ENCODE data around the gene GABRG3. TPM values are rescaled to one million over a fixed set of nuclear protein-coding genes. Genes with fewer than 3 reads are reported as not detected.

Gene GABRG3
- total and polyA plus RNA-seq, 2 experiments from 2014 or later = 0.10 to 1.4 TPM

GRCh38 chr15:27254055-27254454 is 283.1 kb downstream of the GABRG3 start (continued):
- no peak for TF ChIP-seq ZNF462 (CRISPR knock-in tag; IDR thresholded peaks at IDR 0.05)
- no peak for TF ChIP-seq EZH2 (IDR thresholded peaks at IDR 0.05; ENCODE audit: low read depth, unreplicated experiment)
- no peak for TF ChIP-seq ZNF331 (CRISPR knock-in tag; IDR thresholded peaks at IDR 0.05; ENCODE audit: low read depth)

GRCh38 chr15:27254801-27255200 is 283.8 kb downstream of the GABRG3 start:
- H3K36me3 ChIP-seq (ENCODE audit: insufficient read depth) = no peaks in the 10 kb centered on the region
- H3K27ac ChIP-seq (ENCODE audit: low read depth) = no peak overlapping the region
- no peaks in the 10 kb centered on the region for H3K27me3 ChIP-seq (ENCODE audit: insufficient read depth)
- H3K27me3 Mint-ChIP-seq (ENCODE audit: insufficient read depth, low read depth, poor library complexity) = no peaks in the 10 kb centered on the region
- ATAC-seq = no peak
- H3K27ac Mint-ChIP-seq = no peak overlapping the region
- no peak overlapping the region for H3K4me2 ChIP-seq
- no peaks in the 10 kb centered on the region for H3K36me3 Mint-ChIP-seq (ENCODE audit: low read depth)
- no peaks in the 10 kb centered on the region for H4K20me1 ChIP-seq (replicated peaks; ENCODE audit: insufficient read depth)
- no peaks in the 10 kb centered on the region for H3K9me3 Mint-ChIP-seq
- H3K4me3 Mint-ChIP-seq = no peak overlapping the region
- H3K4me3 ChIP-seq = no peak overlapping the region
- H2AFZ ChIP-seq = no peak overlapping the region
- peaks cover 5% of the 10 kb centered on the region; the same call in 1 of the 2 replicates for H3K9me2 ChIP-seq (ENCODE audit: insufficient read depth)
- H3K79me2 ChIP-seq (replicated peaks; ENCODE audit: insufficient read depth) = no peaks in the 10 kb centered on the region
- TF ChIP-seq POLR2AphosphoS5 (IDR thresholded peaks at IDR 0.05; ENCODE audit: low read depth) (no peak), EZH2phosphoT487 (IDR thresholded peaks at IDR 0.05; ENCODE audit: unreplicated experiment) (no peak), NANOG (IDR thresholded peaks at IDR 0.05; ENCODE audit: borderline replicate concordance) (no peak), JUNB (IDR thresholded peaks at IDR 0.05; ENCODE audit: unreplicated experiment) (no peak), CREB1 (CRISPR knock-in tag; IDR thresholded peaks at IDR 0.05; ENCODE audit: low read depth) (no peak), ZNF114 (CRISPR knock-in tag; IDR thresholded peaks at IDR 0.05) (no peak), ZNF331 (CRISPR knock-in tag; IDR thresholded peaks at IDR 0.05; ENCODE audit: low read depth) (no peak), EZH2 (IDR thresholded peaks at IDR 0.05; ENCODE audit: low read depth, unreplicated experiment) (no peak), STAT1 (IDR thresholded peaks at IDR 0.05; ENCODE audit: unreplicated experiment) (no peak), REST (IDR thresholded peaks at IDR 0.05; ENCODE audit: unreplicated experiment) (no peak)
- H3K4me1 Mint-ChIP-seq = peaks cover 37% of the 10 kb centered on the region
- peaks cover 23% of the 10 kb centered on the region for H3K4me1 ChIP-seq (ENCODE audit: insufficient read depth)
- no peaks in the 10 kb centered on the region for H3F3A ChIP-seq (replicated peaks; ENCODE audit: low read depth)
- no peak for DNase-seq (ENCODE audit: low spot score)

All from GM23338 (cell line).